Nucleus accumbens (tissue), 56 donors: ENCODE data around the gene KLHL26.

ENCODE experiments used
- DNase-seq, 56 donors: peaks; one replicate each; lab custom pipeline; 2025; lab: John Stamatoyannopoulos, UW

KLHL26 gene

DNA sequence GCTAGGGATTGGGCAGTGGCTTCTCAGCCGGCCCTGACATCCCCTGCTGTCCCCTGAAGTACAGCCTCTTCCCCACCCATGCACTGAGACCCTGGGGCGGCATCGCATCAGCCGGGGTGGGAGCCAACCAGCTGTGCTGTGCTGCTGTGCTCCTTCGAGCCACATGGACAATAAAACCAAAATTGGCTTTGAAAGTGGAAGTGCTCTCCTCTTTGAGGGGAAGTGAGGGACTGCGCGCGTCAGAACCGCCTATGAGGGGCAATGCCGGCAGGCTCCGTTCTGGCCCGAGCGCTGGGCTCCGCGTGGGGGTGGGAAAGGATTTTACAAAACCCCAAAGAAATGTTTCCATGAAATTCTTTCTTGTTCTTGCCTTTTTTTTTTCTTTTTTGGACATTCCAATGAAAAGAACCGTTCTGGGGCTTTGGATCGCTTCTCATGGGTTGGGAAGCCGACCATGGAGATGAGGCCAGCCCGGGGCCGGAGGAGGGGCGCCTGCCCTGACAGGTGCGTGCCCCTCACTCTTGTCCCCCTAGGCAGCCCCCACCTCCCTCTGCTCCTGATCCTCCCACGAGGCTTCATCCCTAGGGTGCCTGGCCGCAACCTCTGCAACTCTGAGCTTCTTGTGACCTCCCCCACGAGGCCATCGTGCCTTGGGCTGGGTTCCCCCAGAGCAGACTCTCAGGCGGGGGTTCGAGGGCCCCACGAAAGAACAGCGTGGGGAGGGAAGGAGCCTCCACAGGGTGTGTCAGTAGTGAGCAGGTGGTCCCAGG lies 22.6 kb downstream of the KLHL26 start:
- peak in 6 of 56 donors; percentile 16 to 58 (median 36) for DNase-seq

DNA sequence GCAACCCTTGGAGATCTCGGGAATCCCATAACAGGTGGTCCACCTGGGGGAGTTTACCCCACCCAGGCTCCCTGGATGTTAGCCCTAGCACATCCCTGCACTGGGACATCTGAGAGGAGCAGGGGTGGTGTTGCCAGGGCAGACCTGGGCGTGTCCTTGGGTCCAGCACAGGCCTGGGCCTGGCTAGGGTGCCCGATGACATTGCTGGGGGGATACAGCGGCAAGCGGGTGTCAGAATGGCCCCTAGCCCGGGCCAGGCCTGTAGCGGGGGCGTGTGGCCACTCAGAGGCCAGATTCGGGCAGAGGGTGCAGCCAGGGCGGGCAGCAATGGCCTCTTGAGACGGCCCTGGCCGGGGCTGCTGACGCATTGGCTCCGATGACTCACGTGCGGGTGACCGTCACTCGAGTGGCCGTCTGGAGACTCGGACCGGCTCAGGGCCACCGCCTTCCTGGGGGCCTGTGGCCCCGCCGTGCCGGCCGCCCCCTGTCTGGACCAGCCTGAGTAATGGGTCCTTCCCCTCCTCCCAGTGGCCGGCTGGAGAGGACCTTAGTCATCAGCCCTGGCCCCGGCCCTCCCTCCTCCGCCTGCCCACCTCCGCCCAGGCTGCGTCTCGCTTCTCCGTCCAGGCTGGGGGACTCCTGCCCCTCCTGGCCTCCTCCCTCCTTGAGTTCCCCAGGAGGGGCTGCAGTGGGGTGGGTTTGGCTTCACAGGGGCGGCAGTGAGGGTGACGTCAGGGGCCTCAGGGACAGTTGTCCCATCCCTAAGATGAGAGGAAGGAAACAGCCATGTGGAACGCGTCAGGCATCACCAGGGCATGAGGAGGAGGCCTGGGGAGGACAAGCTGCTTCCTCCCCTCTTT lies 23.5 kb downstream of the KLHL26 start:
- peak in 5 of 56 donors; percentile 11 to 43 (median 38) for DNase-seq

DNA sequence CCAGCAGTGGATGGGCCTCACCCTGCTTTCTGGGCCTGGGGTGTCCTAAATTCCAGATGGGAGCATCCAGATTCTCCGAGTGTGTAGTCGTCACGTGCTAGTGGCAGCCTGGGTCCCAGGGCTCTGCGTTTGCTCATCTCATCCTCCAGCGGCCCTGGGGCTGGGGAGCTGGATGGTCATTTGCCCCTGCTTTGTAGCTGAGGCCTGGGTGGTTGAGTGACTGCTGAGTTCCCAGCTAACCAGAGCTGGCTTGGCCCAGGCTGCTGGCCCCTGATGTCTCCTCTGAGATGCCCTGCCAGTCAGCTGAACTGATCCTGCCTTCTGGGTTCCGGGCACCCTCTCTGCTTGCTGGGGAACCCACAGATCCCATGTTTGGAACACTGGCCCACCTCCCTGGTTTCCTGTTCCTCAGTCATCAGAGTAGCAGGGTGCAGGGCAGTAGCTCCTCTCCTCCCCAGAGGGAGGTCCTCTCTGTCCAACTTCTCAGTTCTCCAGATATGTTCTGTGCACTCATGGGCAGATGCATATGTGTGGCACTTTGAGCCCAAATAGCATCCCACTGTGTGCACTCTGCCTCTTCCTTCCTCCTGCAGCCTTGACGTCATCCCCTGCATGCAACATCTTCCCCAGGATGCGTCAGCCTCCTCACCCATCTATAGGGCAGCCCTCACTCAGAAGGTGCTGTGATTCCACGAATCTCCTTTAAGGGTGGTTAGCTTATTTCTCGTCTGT lies 24.3 kb downstream of the KLHL26 start:
- DNase-seq, result peak in 2 of 56 donors; percentile 22 to 25

DNA sequence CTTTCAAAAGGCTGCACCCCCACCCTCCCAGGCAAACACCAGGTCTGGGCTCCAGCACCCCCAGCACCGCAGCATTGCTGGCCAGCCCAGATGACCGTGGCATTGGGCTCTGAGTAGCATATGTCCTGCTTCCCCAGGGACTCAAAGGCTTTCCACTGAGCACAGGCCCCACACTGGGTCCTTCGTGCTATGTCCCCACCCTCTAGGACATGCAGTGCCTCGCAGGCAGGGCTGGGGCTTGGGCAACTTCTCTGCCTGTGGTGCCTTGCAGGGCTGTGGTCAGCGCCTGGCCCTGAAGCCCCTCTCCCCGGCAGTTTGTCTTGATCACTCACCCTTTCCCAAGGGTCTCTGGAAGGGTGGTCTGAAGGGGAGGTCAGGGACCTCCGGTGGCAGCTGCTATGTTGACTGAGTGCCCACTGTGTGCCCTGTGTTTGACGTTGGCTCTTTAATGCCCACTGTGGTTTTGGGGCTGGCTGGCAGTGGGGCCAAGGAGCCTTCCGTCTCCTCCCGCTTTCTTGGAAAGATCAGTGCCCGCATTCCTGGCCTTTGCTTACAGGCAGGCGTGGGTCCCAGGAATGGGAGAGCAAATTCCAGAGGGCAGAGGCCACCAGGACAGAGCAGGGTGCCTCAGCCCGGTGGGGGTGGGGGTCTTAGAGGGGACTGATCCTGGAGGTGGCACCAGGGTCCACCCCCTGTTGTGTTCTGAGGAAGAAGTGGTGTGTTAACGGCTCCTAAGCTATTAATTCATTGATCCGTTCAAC lies 26.3 kb downstream of the KLHL26 start:
- DNase-seq, result peak in 1 of 56 donors; percentile 15

- DNase-seq, result no peak
These were observed 27.2 kb downstream of the KLHL26 start for GRCh38 chr19:18663940-18664530.

- peak in 1 of 56 donors; percentile 23 for DNase-seq
These were observed 29.0 kb downstream of the KLHL26 start for GRCh38 chr19:18665771-18666202.

DNA sequence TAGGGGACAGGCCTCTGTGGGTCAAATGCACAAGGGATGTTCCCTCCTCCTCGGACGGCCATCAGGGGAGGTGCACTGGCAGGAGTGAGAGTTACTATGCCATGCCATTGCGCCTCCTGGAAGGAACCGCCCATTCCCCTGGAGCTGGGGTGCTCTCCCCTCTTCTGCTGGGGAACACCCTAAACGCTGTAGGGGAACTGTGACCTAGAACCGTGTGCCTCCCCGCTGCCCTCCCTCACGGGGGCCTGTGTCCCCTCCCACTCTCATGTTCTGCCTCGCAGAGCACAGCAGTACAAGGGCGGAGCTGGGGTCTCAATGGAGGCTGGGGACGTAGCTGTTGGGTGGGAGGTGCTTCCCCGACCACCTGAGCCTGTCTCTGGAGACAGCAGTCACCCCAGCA lies 29.5 kb downstream of the KLHL26 start:
- DNase-seq, result no peak

GRCh38 chr19:18666784-18667183 lies 30.0 kb downstream of the KLHL26 start:
- no peak for DNase-seq

GRCh38 chr19:18667531-18668251 lies 30.9 kb downstream of the KLHL26 start:
- DNase-seq, result no peak

GRCh38 chr19:18668252-18668631 lies 31.4 kb downstream of the KLHL26 start:
- no peak for DNase-seq

GRCh38 chr19:18668744-18669523 lies 32.1 kb downstream of the KLHL26 start:
- DNase-seq, result no peak

- peak in 4 of 56 donors; percentile 13 to 29 (median 20) for DNase-seq
These were observed 32.6 kb downstream of the KLHL26 start for GRCh38 chr19:18669524-18669817.

- no peak for DNase-seq
These were observed 33.1 kb downstream of the KLHL26 start for GRCh38 chr19:18669883-18670282.

DNA sequence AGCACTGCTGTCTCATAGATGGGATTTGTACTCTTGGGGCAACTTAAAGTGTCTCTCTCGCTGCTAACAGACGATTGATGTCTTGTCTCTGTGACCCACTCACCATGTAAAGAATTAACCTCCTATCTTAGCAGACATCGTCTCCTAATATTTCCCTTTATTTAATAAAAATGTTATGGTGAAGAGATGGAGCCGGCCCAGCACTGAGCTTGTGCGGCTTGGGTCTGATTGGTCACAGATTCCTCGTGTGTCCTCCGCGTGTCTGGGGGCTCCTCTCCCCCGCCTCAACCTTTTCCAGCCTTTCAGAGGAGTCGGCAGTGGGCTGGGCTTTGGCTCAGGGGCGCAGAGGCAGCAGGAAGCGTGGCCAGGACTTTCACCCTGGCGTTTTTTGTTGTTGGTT lies 33.5 kb downstream of the KLHL26 start:
- peak in 1 of 56 donors; percentile 32 for DNase-seq

GRCh38 chr19:18671303-18672043 lies 34.6 kb downstream of the KLHL26 start:
- DNase-seq, result no peak

- peak in 1 of 56 donors; percentile 53 for DNase-seq
These were observed 35.2 kb downstream of the KLHL26 start for GRCh38 chr19:18672044-18672451.

DNA sequence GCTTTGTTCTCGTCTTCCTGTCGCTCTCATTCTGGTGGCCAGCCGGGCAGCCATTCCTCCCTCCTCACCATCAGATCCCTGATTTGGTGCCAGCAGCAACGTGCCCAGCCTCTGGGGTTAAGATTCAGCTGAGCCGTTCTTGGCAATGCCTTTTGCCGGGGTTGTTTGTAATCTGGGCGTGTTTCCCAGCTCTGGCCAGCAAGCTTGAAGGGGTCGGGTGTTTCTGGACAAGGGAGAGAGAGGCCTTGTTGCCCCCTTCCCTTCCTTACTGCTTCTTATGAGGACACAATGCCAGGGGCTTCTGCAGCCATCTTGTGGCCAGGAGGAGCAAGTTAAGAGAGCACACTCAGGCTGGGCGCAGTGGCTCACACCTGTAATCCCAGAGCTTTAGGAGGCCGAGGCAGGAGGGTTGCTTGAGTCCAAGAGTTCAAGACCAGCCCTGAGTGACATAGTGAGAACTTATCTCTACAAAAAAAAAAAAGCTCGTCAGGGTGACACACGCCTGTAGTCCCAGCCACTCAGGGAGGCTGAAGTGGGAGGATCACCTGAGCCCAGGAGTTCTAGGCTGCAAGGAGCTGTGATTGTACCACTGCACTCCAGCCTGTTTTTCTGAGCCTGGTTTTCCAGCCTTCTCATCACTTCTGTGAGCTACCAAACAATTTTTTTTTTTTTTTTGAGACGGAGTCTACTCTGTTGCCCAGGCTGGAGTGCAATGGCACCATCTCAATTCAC lies 35.9 kb downstream of the KLHL26 start:
- peak in 44 of 56 donors; percentile 10 to 83 (median 42) for DNase-seq
